HG02798 (cell line): Measurements from ENCODE around the gene EMP1.

ENCODE experiments used
- ATAC-seq: cut with Tn5 transposase; IDR thresholded peaks from one replicate; pipeline ENCODE4 v1.9.1; 2021; ENCODE audit warnings: mild to moderate bottlenecking; ENCODE audit not compliant: unreplicated experiment, poor library complexity

The EMP1 gene, protein sequence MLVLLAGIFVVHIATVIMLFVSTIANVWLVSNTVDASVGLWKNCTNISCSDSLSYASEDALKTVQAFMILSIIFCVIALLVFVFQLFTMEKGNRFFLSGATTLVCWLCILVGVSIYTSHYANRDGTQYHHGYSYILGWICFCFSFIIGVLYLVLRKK

DNA sequence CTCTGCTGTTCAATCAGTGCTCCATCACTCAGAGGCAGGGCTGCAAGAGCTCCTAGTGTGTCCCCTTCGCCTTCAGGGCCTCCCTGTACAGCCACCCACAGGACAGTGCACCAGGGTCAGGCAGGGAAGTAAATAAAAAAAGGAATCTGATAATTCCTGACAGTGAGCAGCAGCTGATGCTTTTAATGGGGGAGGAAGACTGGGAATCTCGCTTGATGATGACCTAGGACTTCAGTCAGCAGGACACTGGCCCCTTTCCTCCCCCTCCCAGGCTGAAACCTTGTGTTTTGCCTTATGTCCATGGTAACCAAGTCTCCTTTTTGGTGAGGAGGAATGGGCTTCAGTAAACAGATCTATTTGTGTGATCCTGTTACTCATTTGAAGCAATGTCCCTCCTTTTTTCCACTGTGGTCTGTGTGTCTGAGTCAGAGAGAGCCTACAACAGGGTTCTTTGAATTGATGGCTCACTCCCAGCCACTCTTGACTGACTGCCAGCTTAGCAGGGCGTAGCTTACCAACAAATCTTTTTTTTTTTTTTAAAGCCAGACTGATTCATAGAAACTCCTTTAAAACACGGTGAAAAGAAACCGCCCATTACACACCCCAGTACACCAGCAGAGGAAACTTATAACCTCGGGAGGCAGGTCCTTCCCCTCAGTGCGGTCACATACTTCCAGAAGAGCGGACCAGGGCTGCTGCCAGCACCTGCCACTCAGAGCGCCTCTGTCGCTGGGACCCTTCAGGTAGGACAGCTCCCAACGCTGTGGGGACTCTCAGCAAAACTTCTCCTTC is at the start of gene EMP1:
EMP1 (plus strand) TSS at position 597 of the 792 bp plus-strand sequence. CDS start 14,785 bp downstream, outside the sequence.
- peak; percentile 85 for ATAC-seq

DNA sequence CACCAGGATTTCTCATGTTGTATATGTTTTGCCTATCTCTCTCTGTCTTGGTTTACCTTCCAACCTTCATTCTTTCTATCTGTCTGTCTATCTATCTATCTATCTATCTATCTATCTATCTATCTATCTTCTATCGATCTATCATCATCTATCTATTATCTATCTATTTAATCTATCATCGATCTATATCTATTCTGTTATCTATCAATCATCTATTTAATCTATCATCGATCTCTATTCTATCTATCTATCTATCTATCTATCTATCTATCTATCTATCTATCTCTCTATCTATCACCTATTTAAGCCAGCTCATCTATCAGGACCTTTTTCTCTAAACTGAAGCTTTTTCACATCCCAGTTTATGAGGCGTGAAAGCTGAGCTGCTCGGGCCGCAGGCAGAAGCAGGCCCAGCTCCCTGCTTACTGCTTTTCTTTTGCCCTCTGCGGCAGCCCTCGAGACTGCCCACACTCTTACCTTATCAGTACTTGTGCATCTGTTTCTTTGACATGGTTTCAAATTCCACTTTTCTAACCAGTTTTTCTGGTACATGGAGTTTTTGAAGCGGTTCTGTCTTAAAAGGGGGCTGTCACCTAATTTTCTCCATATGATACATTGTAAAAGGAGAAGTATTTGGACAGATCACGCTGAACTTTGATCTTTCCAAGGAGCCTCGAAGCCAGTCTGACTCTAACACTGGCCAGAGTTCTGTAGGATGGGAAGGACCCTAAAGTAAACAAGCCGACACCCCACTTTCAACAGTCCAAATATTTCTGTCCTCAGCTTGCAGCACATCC is 48.6 kb upstream of the EMP1 start:
- ATAC-seq = no peak

DNA sequence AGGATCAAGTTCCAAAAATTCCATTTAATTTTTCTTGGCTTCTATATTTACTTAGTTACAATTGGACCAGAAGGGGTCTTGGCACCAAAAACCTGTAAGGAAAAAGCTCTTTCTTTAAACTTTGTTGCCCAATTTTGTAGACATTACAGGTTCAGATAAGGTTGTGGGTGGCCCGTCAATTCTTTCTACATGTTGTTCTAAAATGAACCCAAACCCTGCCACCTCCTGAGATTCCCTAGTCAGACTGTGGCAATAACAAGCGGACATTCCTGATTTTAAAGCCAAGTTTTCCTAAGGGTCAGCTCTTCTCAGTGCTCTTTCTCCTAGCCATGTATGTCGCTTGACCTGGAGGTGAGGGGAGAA is 48.1 kb upstream of the EMP1 start:
- ATAC-seq = no peak

DNA sequence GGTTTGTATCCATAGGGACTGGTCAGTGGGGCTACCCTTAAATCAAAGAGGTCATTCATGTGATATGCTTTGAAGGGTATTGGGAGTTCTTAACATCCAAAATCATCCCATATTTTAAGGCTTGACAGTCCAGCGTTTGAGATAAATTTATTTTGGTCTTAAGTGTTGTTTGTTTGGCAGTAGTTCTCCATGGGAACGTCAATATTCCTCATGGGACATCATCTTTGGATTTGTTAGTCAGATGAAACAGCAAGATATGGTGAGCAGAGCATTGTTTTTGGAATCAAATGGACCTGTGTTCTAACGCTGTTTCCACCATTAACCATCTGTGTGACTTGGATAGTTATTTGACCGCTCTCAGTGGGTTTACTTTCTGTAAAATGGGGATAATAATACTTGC is 47.1 kb upstream of the EMP1 start:
- ATAC-seq = no peak

DNA sequence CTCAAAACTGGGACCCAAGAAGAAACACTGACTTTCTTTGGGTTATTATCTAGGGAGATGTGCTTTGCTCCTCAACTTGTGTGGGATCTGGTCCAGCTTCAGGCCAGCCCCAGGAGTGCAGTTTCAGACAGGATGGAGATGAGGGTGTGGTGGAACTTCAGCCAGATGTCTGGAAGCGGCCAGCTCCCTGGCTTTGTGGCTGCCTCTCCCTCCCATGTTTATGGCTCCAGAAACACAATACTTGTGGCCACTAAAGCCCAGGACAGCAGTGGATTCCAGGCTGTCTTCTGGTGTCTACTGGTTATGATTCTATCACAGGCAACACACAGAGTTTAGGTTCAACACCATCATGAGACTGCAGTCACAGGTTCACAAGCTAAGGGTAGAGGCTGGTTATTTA is 44.2 kb upstream of the EMP1 start:
- no peak for ATAC-seq

DNA sequence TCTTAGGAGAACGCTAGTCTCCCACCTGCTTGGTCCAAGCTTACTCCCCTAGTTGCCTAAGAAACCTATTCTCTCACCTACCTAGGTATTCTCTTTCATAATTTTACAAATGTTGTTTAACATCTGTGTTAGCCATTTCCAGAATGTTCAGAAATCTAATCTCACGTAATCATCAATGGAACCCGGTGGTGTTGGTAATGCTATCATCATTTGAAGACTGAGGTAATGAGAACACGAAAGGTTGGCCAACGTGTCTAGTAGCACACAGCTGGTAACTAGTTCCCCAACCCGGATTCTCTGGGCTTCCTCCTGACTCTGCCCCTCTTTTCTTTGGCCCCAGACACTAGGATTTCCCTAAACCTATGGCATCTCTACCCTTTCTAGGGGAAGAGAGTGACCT is 43.8 kb upstream of the EMP1 start:
- ATAC-seq = no peak

DNA sequence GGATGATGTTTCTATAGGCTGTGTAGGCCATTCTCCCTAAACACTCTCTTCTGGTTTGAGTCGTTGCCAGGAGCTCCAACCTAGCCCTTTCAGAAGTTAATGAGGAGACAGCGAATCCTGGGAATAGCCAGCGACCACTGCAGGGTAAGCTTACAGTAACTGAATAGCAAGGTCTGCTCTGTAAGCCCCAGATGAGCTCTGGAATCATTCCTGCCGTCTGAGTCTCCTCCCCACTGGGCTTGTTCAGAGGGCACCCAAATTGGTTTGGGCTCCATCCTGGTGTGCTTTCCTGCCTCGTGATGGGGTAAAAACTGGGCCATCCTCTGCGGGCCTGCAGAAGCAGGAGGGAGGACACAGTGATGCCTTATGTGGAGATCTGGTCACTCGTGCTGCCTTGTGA is 43.3 kb upstream of the EMP1 start:
- ATAC-seq = no peak

DNA sequence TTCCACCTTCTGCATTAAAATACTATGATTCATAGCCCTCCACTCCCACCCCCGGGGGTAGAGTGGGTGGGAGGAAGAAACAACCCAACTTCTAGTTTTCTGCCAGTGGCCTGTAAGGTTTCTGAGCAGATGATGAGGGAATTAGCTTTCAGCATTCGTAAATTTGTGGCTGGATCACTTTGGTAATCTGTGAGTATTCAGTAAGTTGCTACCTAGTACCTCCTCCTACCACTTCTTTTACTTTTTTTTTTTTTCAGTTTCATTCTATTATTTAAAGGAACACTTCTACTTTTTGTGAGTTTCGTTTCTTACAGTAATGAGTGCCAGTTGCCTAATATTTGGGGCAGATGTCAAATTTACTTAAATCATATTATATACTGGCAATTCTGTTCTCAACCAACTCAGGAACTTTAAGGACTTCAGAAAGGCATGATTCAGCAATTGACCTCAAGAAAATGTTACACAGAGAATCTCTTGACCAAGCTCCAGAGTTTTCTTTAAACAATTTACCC is 42.4 kb upstream of the EMP1 start:
- no peak for ATAC-seq

DNA sequence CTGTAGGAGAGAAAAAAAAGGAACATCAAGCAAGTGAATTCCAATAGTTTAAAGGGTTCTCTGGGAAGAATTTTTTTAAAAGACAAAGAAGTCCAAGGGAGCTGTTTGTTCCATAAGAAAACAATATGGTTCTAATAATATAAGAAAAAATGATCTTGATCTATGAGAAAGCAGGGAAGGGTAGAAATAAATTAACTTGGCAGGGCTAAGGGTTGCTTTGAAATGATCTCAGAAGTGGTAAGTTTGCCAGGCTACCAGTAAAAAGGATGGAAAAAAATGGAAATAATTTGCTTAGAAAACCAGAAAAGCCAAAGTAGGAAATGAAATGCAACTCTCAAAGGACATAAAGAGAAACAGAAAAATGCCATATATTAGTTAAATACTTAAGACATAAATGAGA is 41.7 kb upstream of the EMP1 start:
- no peak for ATAC-seq

DNA sequence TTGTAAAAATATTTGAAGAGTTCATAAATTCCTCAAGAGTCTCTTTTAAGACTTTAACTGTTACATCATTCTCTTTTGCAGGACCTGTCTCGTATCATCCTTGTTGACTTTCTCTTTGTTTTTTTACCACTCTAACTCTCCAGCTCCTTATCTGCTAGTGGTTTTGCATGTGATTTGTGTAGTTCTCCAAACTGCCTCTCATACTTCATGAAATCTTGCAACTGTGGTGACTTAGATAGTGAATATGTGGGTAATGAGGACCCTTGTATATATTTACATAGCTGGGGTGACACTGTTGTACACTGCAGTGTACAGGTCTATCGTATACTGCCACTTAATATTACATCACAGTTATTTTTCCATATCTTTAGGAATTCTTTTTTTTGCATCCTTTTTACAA is 40.2 kb upstream of the EMP1 start:
- ATAC-seq = no peak

DNA sequence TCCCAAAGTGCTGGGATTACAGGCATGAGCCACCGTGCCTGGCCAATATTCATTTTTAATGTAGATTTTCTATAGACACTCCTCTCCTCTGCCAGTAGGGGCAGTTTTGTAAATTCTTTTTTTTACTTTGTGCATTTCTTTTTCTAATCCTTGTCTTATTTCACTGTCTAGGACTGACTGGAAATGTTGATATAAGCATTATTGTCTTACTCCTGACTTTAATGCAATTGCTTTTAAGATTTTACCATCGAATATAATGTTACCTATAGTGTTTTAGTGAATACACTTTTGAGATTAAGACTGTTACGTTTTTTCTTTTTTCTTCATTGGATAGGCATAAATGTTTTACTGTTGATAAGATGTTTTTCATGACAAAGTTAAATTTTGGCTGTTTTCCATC is 35.4 kb upstream of the EMP1 start:
- no peak for ATAC-seq

DNA sequence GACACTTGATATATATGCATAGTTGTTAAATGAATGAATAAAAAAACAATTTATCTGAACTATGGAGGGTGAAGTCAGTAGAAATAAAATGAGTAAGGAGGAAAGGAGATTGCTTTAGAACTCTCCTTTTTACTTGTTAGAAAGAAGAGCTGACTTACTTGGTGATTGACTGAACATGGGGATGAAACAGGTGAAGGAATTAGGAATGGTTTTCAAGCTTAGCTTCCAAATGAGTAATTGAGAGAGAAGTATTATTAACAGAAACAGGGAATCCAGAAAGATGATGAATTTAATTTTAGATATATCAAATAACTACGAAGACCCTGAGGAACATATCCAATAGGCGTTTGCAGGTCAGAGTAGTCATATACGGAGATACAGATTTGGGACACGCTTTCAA is 33.6 kb upstream of the EMP1 start:
- ATAC-seq = no peak

DNA sequence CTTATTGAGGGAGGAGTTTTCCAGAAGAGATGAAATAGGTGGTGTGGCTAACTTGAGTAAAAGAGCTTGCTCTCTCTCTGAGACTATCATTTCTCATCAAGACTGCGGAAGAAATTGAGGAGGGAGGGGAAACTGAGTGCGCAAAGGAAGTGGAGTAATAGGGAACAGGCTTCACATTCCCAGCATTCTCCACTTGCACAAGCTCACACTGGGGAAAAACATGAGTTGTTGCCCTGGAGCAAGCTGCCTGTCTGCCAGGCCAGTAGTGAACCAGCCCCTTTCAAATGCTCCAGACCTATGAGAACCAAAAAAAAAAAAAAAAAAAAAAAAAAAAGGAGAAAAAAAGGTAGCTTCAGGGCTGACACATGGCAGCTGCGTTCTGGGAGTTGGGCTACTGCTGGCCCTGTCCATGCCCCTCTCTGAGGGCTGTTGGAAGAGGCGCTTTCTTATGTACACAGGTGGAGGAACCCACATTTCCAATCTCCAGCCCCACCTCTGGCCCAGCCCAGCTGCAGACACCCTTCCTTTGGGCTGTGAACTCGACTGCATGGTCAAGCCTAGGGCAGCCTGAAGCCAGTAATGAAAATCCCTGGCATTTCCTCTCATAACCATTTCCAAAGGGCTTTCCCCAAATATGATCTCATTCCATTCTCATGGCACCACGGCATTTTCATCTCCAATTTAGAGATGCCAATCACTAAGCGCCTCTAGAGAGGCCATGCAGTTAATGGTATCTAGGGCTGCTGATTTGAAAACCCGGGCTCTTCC is 32.5 kb upstream of the EMP1 start:
- ATAC-seq = no peak

DNA sequence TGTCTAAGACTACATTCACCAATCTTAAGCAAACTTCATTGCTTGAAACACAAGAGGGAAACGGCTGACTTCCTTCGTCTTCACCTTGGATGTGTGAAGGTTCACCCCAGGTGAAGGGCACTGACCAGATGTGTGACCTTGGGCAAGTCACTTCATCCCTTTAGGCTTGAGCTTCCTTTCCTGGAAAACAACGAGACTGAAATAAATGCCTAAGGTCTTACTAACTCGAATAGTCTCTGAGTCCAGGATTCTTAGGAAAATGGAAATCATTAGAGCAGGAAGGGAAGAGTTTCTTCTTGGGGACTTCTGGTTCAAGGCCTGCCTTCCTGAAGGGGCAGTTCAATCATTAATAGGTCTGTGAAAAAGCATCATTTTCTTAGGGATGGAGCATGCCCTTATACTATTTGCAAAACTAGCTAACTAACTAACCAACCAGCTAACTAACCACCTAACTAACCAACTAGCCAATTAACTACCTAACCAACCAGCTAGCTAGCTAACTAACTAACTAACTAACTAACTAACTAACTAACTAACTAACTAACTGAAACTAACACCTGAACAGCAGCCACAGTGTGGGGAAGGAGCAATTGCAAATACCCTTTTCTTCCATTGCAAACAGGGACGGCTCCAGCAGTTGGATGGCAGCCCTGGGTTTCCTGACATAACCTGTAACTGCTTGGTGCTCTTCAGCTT is 31.5 kb upstream of the EMP1 start:
- ATAC-seq = no peak

DNA sequence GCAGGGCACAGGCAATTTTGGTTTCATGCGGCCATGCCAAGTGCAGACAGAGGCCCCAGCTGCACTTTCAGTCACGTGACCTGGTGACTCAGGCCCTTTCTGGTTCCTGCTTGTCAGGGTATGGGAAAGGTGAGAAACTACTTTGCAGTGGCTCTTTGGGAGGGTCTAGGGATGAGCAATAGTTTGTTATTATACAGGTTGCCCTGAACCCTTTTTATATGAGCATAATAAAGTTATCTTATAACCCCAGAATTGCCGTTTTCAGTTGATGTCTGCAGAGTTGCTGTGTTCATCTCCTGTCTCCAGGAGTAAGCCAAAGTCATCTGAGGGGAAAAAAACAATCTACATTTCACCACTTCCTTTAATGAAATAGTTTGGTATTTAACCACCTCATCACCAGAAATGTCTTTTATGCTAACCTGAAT is 30.9 kb upstream of the EMP1 start:
- peak; percentile 75 for ATAC-seq

DNA sequence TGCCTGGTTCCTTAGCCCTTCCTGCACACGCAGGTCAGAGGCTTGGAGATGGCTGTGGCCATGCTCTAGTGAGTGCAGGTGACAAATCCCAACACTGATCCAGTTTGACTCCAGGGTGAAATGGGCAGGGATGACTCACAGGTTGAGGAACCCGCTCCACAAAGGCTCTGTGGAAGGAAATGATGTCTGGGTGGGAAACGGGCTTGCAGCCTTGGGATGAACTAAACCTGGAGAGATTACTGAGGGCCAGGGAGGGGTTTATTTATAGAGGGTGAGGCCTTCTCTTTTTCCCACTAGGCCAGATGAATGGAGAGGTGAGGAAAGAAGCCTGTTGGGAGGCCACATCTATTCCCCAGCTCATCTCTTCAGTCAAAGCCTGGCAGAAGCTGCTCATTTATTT is 29.3 kb upstream of the EMP1 start:
- no peak for ATAC-seq

DNA sequence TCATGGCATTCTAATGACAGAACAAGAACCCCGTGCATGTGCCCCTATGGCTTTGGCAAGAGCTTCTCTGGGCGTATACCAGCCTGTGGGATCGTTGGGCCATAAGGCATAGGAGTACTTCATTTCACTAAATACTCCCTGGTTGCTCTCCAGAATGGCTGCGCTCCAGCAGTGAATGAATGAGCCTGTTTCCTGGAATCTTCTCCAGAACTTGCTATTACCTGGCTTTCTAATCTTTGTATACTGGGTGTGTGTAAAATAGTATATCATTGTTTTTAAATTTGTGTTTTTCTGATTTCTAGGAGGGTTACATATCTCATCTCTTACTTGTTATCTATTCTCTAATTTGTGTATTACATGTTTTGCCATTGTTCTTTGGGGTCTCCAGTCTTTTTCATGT is 28.6 kb upstream of the EMP1 start:
- ATAC-seq = no peak

DNA sequence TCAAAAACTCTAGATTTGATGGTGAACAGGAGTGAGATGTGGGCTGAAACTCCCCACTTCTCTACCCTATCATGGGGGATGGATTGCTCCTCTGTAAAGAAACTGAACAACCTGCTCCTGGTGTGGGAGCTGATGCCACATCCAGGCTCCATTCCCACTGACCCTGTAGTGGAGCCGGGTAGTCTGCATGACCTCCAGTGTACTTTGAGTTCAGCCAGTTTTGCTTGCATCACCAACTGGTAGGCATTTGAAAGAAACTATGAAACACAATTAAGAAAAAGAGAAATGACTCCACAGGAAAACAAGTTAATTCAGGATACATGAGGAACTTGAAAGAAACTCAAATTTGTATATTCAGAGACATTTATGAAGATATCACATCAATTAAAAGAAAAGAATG is 27.3 kb upstream of the EMP1 start:
- ATAC-seq = no peak

DNA sequence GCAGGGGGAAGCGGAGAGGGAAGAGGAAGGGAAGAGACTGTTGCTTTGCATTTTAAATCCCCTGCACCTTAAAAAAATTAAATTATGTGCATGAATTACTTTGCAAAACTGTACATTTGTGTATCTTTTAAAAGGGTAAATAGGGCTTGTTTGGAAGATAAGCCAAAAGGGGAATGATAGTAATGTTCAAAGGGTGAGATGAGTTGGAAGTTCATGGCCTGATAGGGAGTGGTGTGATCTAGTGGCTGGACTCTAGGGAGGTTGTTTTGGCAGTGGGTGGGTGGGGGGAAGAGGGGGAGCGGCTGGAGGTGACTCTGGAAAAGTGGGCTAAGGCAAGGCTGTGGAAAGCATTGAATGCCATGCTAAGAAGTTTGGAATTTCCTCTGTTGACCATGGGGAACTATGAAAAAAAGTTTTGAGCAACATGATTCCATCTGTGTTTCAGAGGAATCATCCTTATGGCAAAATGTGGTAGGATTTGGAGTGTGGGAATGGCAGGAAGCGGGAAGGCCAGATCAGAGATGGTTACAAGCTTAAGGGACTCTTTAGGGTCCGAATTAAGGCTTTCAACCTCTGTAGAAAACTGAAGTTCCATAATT is 25.5 kb upstream of the EMP1 start:
- ATAC-seq = no peak
